GM23338 (cell line): ENCODE measurements around the gene SYT14. TPM values are rescaled to one million over a fixed set of nuclear protein-coding genes. Genes with fewer than 3 reads are reported as not detected.

Source experiments
- ATAC-seq: fragments of 200-7000 bp; cut with Tn5 transposase; 3 replicates; pipeline ENCODE4 v1.9.1; 2020
- DNase-seq: peaks from one replicate; pipeline ENCODE4 v3.0.0-alpha.2; 2015; ENCODE audit warnings: low spot score
- H2AFZ ChIP-seq: fragments of 200-600 bp; sonication (generic); 2 replicates; pipeline ENCODE4 v1.8.0; 2016; ENCODE audit warnings: antibody characterized with exemption, mild to moderate bottlenecking, moderate library complexity
- H3F3A ChIP-seq: fragments of 200-600 bp; sonication (generic); replicated peaks from 2 replicates; pipeline ENCODE4 v1.8.0; 2017; ENCODE audit warnings: antibody characterized with exemption, mixed run types, low read depth
- H3K27ac ChIP-seq: fragments of 200-600 bp; sonication (generic); 2 replicates; pipeline ENCODE4 v1.6.1; 2016; ENCODE audit warnings: low read depth
- H3K27me3 ChIP-seq: fragments of 200-600 bp; sonication (generic); 2 replicates; pipeline ENCODE4 v1.8.0; 2016; ENCODE audit warnings: mild to moderate bottlenecking, mixed run types, moderate library complexity; ENCODE audit not compliant: insufficient read depth
- H3K36me3 ChIP-seq: fragments of 200-600 bp; sonication (generic); 2 replicates; pipeline ENCODE4 v1.8.0; 2016; ENCODE audit warnings: mild to moderate bottlenecking; ENCODE audit not compliant: insufficient read depth
- H3K4me1 ChIP-seq: fragments of 200-600 bp; sonication (generic); 2 replicates; pipeline ENCODE4 v1.8.0; 2016; ENCODE audit warnings: mild to moderate bottlenecking, moderate library complexity; ENCODE audit not compliant: insufficient read depth
- H3K4me2 ChIP-seq: fragments of 200-600 bp; sonication (generic); 2 replicates; pipeline ENCODE4 v1.7.1; 2017; ENCODE audit warnings: mixed run types
- H3K4me3 ChIP-seq: fragments of 200-600 bp; sonication (generic); 2 replicates; pipeline ENCODE4 v1.6.1; 2016; ENCODE audit warnings: mixed run types
- H3K79me2 ChIP-seq: fragments of 200-600 bp; sonication (generic); replicated peaks from 2 replicates; pipeline ENCODE4 v1.8.0; 2017; ENCODE audit warnings: mild to moderate bottlenecking; ENCODE audit not compliant: insufficient read depth
- H3K9me2 ChIP-seq: fragments of 200-600 bp; sonication (generic); 2 replicates; pipeline ENCODE4 v1.8.0; 2017; ENCODE audit not compliant: insufficient read depth
- H4K20me1 ChIP-seq: fragments of 200-600 bp; sonication (generic); replicated peaks from 2 replicates; pipeline ENCODE4 v1.8.0; 2017; ENCODE audit warnings: mild to moderate bottlenecking; ENCODE audit not compliant: insufficient read depth
- H3K27ac Mint-ChIP-seq: 2 replicates; pipeline ENCODE4 v1.8.0; 2020; ENCODE audit warnings: inconsistent platforms, mild to moderate bottlenecking, moderate library complexity, mixed read lengths
- H3K27me3 Mint-ChIP-seq: 3 replicates; pipeline ENCODE4 v1.8.0; 2022; ENCODE audit warnings: low read depth, mild to moderate bottlenecking, moderate library complexity, mixed read lengths, inconsistent platforms; ENCODE audit not compliant: insufficient read depth, poor library complexity
- H3K36me3 Mint-ChIP-seq: 3 replicates; pipeline ENCODE4 v1.8.0; 2021; ENCODE audit warnings: low read depth, mild to moderate bottlenecking, inconsistent platforms, moderate library complexity, mixed read lengths
- H3K4me1 Mint-ChIP-seq: 3 replicates; pipeline ENCODE4 v1.8.0; 2020; ENCODE audit warnings: mild to moderate bottlenecking, inconsistent platforms, mixed read lengths
- H3K4me3 Mint-ChIP-seq: 3 replicates; pipeline ENCODE4 v1.8.0; 2021; ENCODE audit warnings: moderate library complexity, mild to moderate bottlenecking, inconsistent platforms, mixed read lengths
- H3K9me3 Mint-ChIP-seq: 3 replicates; pipeline ENCODE4 v1.8.0; 2020; ENCODE audit warnings: moderate library complexity, mild to moderate bottlenecking, inconsistent platforms, mixed read lengths
- CREB1 ChIP-seq: fragments of 250-450 bp; sonication (Bioruptor Pico); IDR thresholded peaks from 2 replicates; pipeline ENCODE4 v1.5.0; 2020; ENCODE audit warnings: low read depth, mild to moderate bottlenecking, moderate library complexity
- CTCF ChIP-seq, 2 experiments: fragments of 200-600 bp in 1 of 2; sonication (generic) in 1 of 2; conservative IDR thresholded peaks; 2 replicates each; pipeline versions ENCODE4 v1.5.1 to v1.6.1; 2016 to 2017; ENCODE audit warnings: antibody characterized with exemption in 2 of 2, low read depth in 2 of 2, mild to moderate bottlenecking in 2 of 2, moderate library complexity in 1 of 2
- ETS1 ChIP-seq: IDR thresholded peaks from 2 replicates; pipeline ENCODE4 v1.6.1; 2016; ENCODE audit warnings: antibody characterized with exemption
- EZH2 ChIP-seq: fragments of 200-600 bp; sonication (generic); IDR thresholded peaks from one replicate; pipeline ENCODE4 v1.8.0; 2017; ENCODE audit warnings: antibody characterized with exemption, mild to moderate bottlenecking, low read depth; ENCODE audit not compliant: unreplicated experiment
- EZH2phosphoT487 ChIP-seq: fragments of 200-600 bp; sonication (generic); IDR thresholded peaks from one replicate; pipeline ENCODE4 v1.8.1; 2018; ENCODE audit warnings: antibody characterized with exemption; ENCODE audit not compliant: unreplicated experiment
- JUNB ChIP-seq: IDR thresholded peaks from one replicate; pipeline ENCODE4 v1.6.1; 2016; ENCODE audit warnings: antibody characterized with exemption; ENCODE audit not compliant: unreplicated experiment
- NANOG ChIP-seq: IDR thresholded peaks from 2 replicates; pipeline ENCODE4 v1.6.1; 2016; ENCODE audit warnings: antibody characterized with exemption, borderline replicate concordance
- POLR2AphosphoS5 ChIP-seq: IDR thresholded peaks from 2 replicates; pipeline ENCODE4 v1.6.1; 2016; ENCODE audit warnings: antibody characterized with exemption, low read depth
- REST ChIP-seq: IDR thresholded peaks from one replicate; pipeline ENCODE4 v1.6.1; 2018; ENCODE audit warnings: antibody characterized with exemption; ENCODE audit not compliant: unreplicated experiment
- ZNF114 ChIP-seq: fragments of 250-450 bp; sonication (Bioruptor Pico); IDR thresholded peaks from 2 replicates; pipeline ENCODE4 v1.5.0; 2020; ENCODE audit warnings: mild to moderate bottlenecking, moderate library complexity
- ZNF331 ChIP-seq: fragments of 250-450 bp; sonication (Bioruptor Pico); IDR thresholded peaks from 2 replicates; pipeline ENCODE4 v1.5.0; 2020; ENCODE audit warnings: low read depth, mild to moderate bottlenecking, moderate library complexity
- polyA plus RNA-seq: library from polyadenylated mRNA; unstranded; fragments of >200 nt; fragmentation: Nextera tagmentation; extraction: Ambion mirVana; gene quantifications from 2 replicates; pipeline ENCODE4 v1.2.1, GENCODE V29; 2016
- total RNA-seq: library from RNA; depleted of rRNA; stranded (reverse); fragments of >200 nt; shearing (Covaris generic); gene quantifications from 2 replicates; pipeline ENCODE4 v1.2.3, GENCODE V29; 2014

Gene SYT14
- total and polyA plus RNA-seq, 2 experiments from 2014 or later, result 5.2 to 22.4 TPM

GRCh38 chr1:209926045-209926444 is 12.0 kb upstream of the SYT14 start (continued):
- TF ChIP-seq REST, result no peak
- no peak for TF ChIP-seq CTCF (conservative IDR thresholded peaks at IDR 0.05; ENCODE audit: low read depth in 2 of 2)
- no peak for TF ChIP-seq ETS1
- TF ChIP-seq ZNF114 (CRISPR knock-in tag), result no peak
- no peak for TF ChIP-seq EZH2phosphoT487
- TF ChIP-seq CREB1 (CRISPR knock-in tag), result no peak
- TF ChIP-seq EZH2, result no peak
- TF ChIP-seq POLR2AphosphoS5, result no peak
- no peak for TF ChIP-seq NANOG

- no peaks in the 10 kb centered on the region for H3K36me3 ChIP-seq
- H3K4me3 Mint-ChIP-seq, result no peak overlapping the region
- no peaks in the 10 kb centered on the region for H4K20me1 ChIP-seq
- no peaks in the 10 kb centered on the region for H3F3A ChIP-seq
- H3K27ac ChIP-seq, result no peak overlapping the region
- H3K79me2 ChIP-seq, result no peaks in the 10 kb centered on the region
- no peak overlapping the region for H2AFZ ChIP-seq
- ATAC-seq (no peak), DNase-seq (peak; percentile 64)
- no peaks in the 10 kb centered on the region for H3K9me2 ChIP-seq
- H3K4me1 ChIP-seq, result no peaks in the 10 kb centered on the region
- H3K27ac Mint-ChIP-seq, result no peak overlapping the region
- no peaks in the 10 kb centered on the region for H3K9me3 Mint-ChIP-seq
- no peak overlapping the region for H3K4me2 ChIP-seq
- peaks cover 14% of the 10 kb centered on the region for H3K4me1 Mint-ChIP-seq
- no peaks in the 10 kb centered on the region for H3K27me3 Mint-ChIP-seq
- no peaks in the 10 kb centered on the region for H3K27me3 ChIP-seq
- H3K4me3 ChIP-seq, result no peak overlapping the region
- H3K36me3 Mint-ChIP-seq, result no peaks in the 10 kb centered on the region
- TF ChIP-seq ZNF114 (CRISPR knock-in tag), result no peak
- no peak for TF ChIP-seq ETS1
- no peak for TF ChIP-seq EZH2
- TF ChIP-seq NANOG, result no peak
- TF ChIP-seq REST, result no peak
- TF ChIP-seq ZNF331 (CRISPR knock-in tag), result no peak
- TF ChIP-seq JUNB, result no peak
These were observed 10.6 kb upstream of the SYT14 start for GRCh38 chr1:209927466-209927865.
